Naive thymus-derived CD8-positive, alpha-beta T cell (primary cell): ENCODE results near the gene CIT. TPM values are rescaled to one million over a fixed set of nuclear protein-coding genes. Genes with fewer than 3 reads are reported as not detected.

Experiments used
- microRNA-seq: library from miRNA; unstranded; fragments of <30 nt; microRNA quantifications from one replicate; pipeline ENCODE4 v1.2.0, GENCODE V29; 2022; ENCODE audit warnings: borderline microRNAs expressed
- polyA plus RNA-seq, 3 donors: library from polyadenylated mRNA; unstranded; fragments of 300-500 nt; fragmentation: Illumina TruSeq; gene quantifications; one replicate each; pipeline ENCODE4 v1.2.3, GENCODE V29; 2021
- total RNA-seq, 8 experiments: library from RNA in 2 of 8; stranded (reverse) in 2 of 8; gene quantifications; one replicate each; pipeline ENCODE4 v1.2.3 and lab custom pipeline; 2021 to 2026

The CIT gene
- total and polyA plus RNA-seq, 5 experiments from 2014 or later: 0.01 to 2.3 (median 0.19) TPM

Small RNAs within 50 kb of the gene (microRNA-seq; reads per million reads assigned to microRNA genes)
- gene MIR1178: not detected

Other genes starting within 250 kb of the CIT start
- 10 to 100 TPM; 45.2 to 48.0 TPM for gene PRKAB1, start 209.2 kb downstream of the CIT start, total RNA-seq
- gene PRKAB1, start 209.2 kb downstream of the CIT start, polyA plus RNA-seq: 10 to 100 TPM; 29.6 to 48.7 (median 39.5) TPM
- gene BICDL1, start 111.9 kb upstream of the CIT start, total RNA-seq: 100 to 1,000 TPM; 147 to 157 TPM
- gene BICDL1, start 111.9 kb upstream of the CIT start, polyA plus RNA-seq: 1 to 10 TPM; 1.2 to 1.9 (median 1.4) TPM
- gene RAB35, start 239.4 kb upstream of the CIT start, total RNA-seq: 10 to 100 TPM; 49.8 to 51.6 TPM
- 10 to 100 TPM; 10.2 to 14.1 (median 12.6) TPM for gene RAB35, start 239.4 kb upstream of the CIT start, polyA plus RNA-seq